NCI-H2196 treated with DMSO at 0.1 percent for 48 hours (cell line): Measurements from ENCODE around the gene FAM118A.
"Not testable (repeated sequence)": the region's sequence is repeated elsewhere in the genome, so short reads cannot be mapped to it uniquely, and the experiment has no call there.

Source experiments
- DNase-seq: peaks from one replicate; lab custom pipeline; 2025; ENCODE audit not compliant: unreplicated experiment; lab: John Stamatoyannopoulos, UW

Gene FAM118A

GRCh38 chr22:45329530-45329936 lies 19.8 kb downstream of the FAM118A start:
- peak; percentile 75 for DNase-seq

GRCh38 chr22:45330548-45330947 lies 20.8 kb downstream of the FAM118A start:
- DNase-seq = no peak

GRCh38 chr22:45331486-45331885 lies 21.8 kb downstream of the FAM118A start:
- no peak for DNase-seq

- no peak for DNase-seq
These were observed 22.3 kb downstream of the FAM118A start for GRCh38 chr22:45332001-45332400.

GRCh38 chr22:45334068-45334467 lies 24.3 kb downstream of the FAM118A start:
- DNase-seq = no peak

- no peak for DNase-seq
These were observed 24.8 kb downstream of the FAM118A start for GRCh38 chr22:45334528-45334927.

- no peak for DNase-seq
These were observed 25.5 kb downstream of the FAM118A start for GRCh38 chr22:45335021-45335818.

- DNase-seq = no peak
These were observed 26.3 kb downstream of the FAM118A start for GRCh38 chr22:45335854-45336522.

GRCh38 chr22:45336971-45337431 lies 27.3 kb downstream of the FAM118A start:
- DNase-seq = peak; percentile 63

- DNase-seq = no peak
These were observed 27.8 kb downstream of the FAM118A start for GRCh38 chr22:45337536-45337935.

GRCh38 chr22:45338795-45339194 lies 29.1 kb downstream of the FAM118A start:
- no peak for DNase-seq

GRCh38 chr22:45340323-45340722 lies 30.6 kb downstream of the FAM118A start:
- DNase-seq = no peak

- no peak for DNase-seq
These were observed 31.8 kb downstream of the FAM118A start for GRCh38 chr22:45341498-45341897.

- DNase-seq = no peak
These were observed 33.4 kb downstream of the FAM118A start for GRCh38 chr22:45343143-45343542.

- DNase-seq = no peak
These were observed 34.6 kb downstream of the FAM118A start for GRCh38 chr22:45344334-45344733.

- DNase-seq = no peak
These were observed 40.2 kb downstream of the FAM118A start for GRCh38 chr22:45349916-45350315.

- DNase-seq = no peak
These were observed 42.2 kb downstream of the FAM118A start for GRCh38 chr22:45351956-45352355.

GRCh38 chr22:45352757-45353156 lies 43.0 kb downstream of the FAM118A start:
- DNase-seq = not testable (repeated sequence)

- no peak for DNase-seq
These were observed 44.1 kb downstream of the FAM118A start for GRCh38 chr22:45353786-45354185.

GRCh38 chr22:45357490-45357889 lies 47.8 kb downstream of the FAM118A start:
- DNase-seq = no peak

GRCh38 chr22:45358127-45358526 lies 48.4 kb downstream of the FAM118A start:
- no peak for DNase-seq

- DNase-seq = no peak
These were observed 49.9 kb downstream of the FAM118A start for GRCh38 chr22:45359627-45360026.
